HCT116 (cell line): ENCODE measurements around the gene PHACTR1. TPM values are rescaled to one million over a fixed set of nuclear protein-coding genes. Genes with fewer than 3 reads are reported as not detected.

Experiments
- ATAC-seq: fragments of 200-7000 bp; cut with Tn5 transposase; 2 replicates; pipeline ENCODE4 v1.9.1; 2020; ENCODE audit warnings: mild to moderate bottlenecking, moderate library complexity
- BruUV-seq: library from RNA; stranded (reverse); fragments of 400-500 nt; replicated peaks from 2 replicates; lab custom pipeline; 2021; lab: Mats Ljungman, UMichigan
- CTCF ChIA-PET: fragments of 300-600 bp; sonication (Branson Sonifier 250); formaldehyde crosslinking; loops from one replicate; lab custom pipeline; 2021; ENCODE audit warnings: antibody characterized with exemption; lab: Charles Lee
- POLR2A ChIA-PET: fragments of 300-600, 350-600 bp; sonication (Branson Sonifier 250); formaldehyde crosslinking; loops from one replicate; lab custom pipeline; 2021; ENCODE audit warnings: antibody characterized with exemption; lab: Charles Lee
- RAD21 ChIA-PET, 2 experiments: fragments of 300-600 bp; sonication (Branson Sonifier 250); formaldehyde crosslinking; loops; one replicate each; lab custom pipeline; 2023; ENCODE audit warnings: low total read pairs in 2 of 2; ENCODE audit not compliant: uncharacterized antibody in 2 of 2, unreplicated experiment in 2 of 2, low non-redundant PET in 1 of 2; lab: Charles Lee
- DNase-seq: peaks from one replicate; pipeline ENCODE4 v3.0.0-alpha.2; 2010; ENCODE audit warnings: low read depth, low spot score
- H2AFZ ChIP-seq: fragments of 200-600 bp; shearing (Covaris generic), sonication (generic); 2 replicates; pipeline ENCODE4 v1.6.1; 2017; ENCODE audit warnings: low read depth, mixed run types, mixed read lengths, antibody characterized with exemption, low read length; ENCODE audit not compliant: poor library complexity, severe bottlenecking
- H3K27ac ChIP-seq: 2 replicates; pipeline ENCODE4 v1.5.1; 2012; ENCODE audit warnings: low read depth, low read length
- H3K27me3 ChIP-seq: fragments of 200-600 bp; sonication (generic); 2 replicates; pipeline ENCODE4 v1.6.1; 2016; ENCODE audit warnings: mixed run types, low read length, mixed read lengths; ENCODE audit not compliant: insufficient read depth
- H3K36me3 ChIP-seq, 2 experiments: fragments of 200-500 bp in 1 of 2; fragments of 200-600 bp in 1 of 2; sonication (Bioruptor generic) in 1 of 2; sonication (generic) in 1 of 2; 2 replicates each; pipeline versions ENCODE4 v1.5.1 to v1.6.1; 2014 to 2016; ENCODE audit warnings: low read length in 2 of 2, inconsistent platforms in 1 of 2, mixed read lengths in 1 of 2, mixed run types in 1 of 2; ENCODE audit not compliant: insufficient read depth in 2 of 2, control insufficient read depth in 1 of 2
- H3K4me1 ChIP-seq, 2 experiments: fragments of 200-600 bp in 1 of 2; sonication (generic) in 1 of 2; 2 replicates each; pipeline versions ENCODE4 v1.5.1 to v1.6.1; 2012 to 2017; ENCODE audit warnings: low read length in 2 of 2, inconsistent platforms in 1 of 2, mild to moderate bottlenecking in 1 of 2, mixed read lengths in 1 of 2, mixed run types in 1 of 2, moderate library complexity in 1 of 2; ENCODE audit not compliant: insufficient read depth in 2 of 2, control insufficient read depth in 1 of 2
- H3K4me2 ChIP-seq: fragments of 200-600 bp; sonication (generic); 2 replicates; pipeline ENCODE4 v1.6.1; 2017; ENCODE audit warnings: mixed run types, low read length, mixed read lengths
- H3K4me3 ChIP-seq, 2 experiments: fragments of 200-600 bp in 1 of 2; sonication (generic) in 1 of 2; replicated peaks in 1 of 2; 2 replicates each; pipeline ENCODE4 v1.5.1; 2011 to 2016; ENCODE audit warnings: low read length in 2 of 2, control low read depth in 1 of 2, low read depth in 1 of 2, mild to moderate bottlenecking in 1 of 2, mixed read lengths in 1 of 2, mixed run types in 1 of 2
- H3K79me2 ChIP-seq: fragments of 200-600 bp; sonication (generic); 2 replicates; pipeline ENCODE4 v1.6.1; 2017; ENCODE audit warnings: mild to moderate bottlenecking, mixed run types, low read length, moderate library complexity, mixed read lengths; ENCODE audit not compliant: insufficient read depth
- H3K9ac ChIP-seq: fragments of 200-600 bp; sonication (generic); 2 replicates; pipeline ENCODE4 v1.6.1; 2016; ENCODE audit warnings: low read length, mixed read lengths
- H3K9me2 ChIP-seq: fragments of 200-600 bp; sonication (generic), shearing (Covaris generic); 2 replicates; pipeline ENCODE4 v1.6.1; 2017; ENCODE audit warnings: mixed run types, mild to moderate bottlenecking, moderate library complexity; ENCODE audit not compliant: insufficient read depth
- H3K9me3 ChIP-seq, 2 experiments: fragments of 200-500 bp in 1 of 2; fragments of 200-600 bp in 1 of 2; sonication (Bioruptor generic) in 1 of 2; sonication (generic) in 1 of 2; 2 replicates each; pipeline ENCODE4 v1.6.1; 2014 to 2017; ENCODE audit warnings: low read length in 2 of 2, mixed read lengths in 2 of 2, inconsistent platforms in 1 of 2, low read depth in 1 of 2, mild to moderate bottlenecking in 1 of 2, mixed run types in 1 of 2, moderate library complexity in 1 of 2; ENCODE audit not compliant: control insufficient read depth in 1 of 2, insufficient read depth in 1 of 2
- H4K20me1 ChIP-seq: fragments of 200-600 bp; sonication (generic), shearing (Covaris generic); 2 replicates; pipeline ENCODE4 v1.6.1; 2017; ENCODE audit warnings: mixed run types, mild to moderate bottlenecking, moderate library complexity; ENCODE audit not compliant: insufficient read depth
- EGR1 ChIP-seq: IDR thresholded peaks from 2 replicates; pipeline ENCODE4 v1.6.1; 2012; ENCODE audit warnings: low read depth
- EZH2phosphoT487 ChIP-seq: fragments of 200-600 bp; IDR thresholded peaks from 2 replicates; pipeline ENCODE4 v1.6.1; 2018; ENCODE audit warnings: antibody characterized with exemption, borderline replicate concordance
- JUND ChIP-seq: IDR thresholded peaks from 2 replicates; pipeline ENCODE4 v1.6.1; 2012
- YY1 ChIP-seq: IDR thresholded peaks from 2 replicates; pipeline ENCODE4 v1.6.1; 2011; ENCODE audit warnings: low read length, low read depth, moderate library complexity, mild to moderate bottlenecking; ENCODE audit not compliant: insufficient replicate concordance; ENCODE audit errors: extremely low read depth
- intact Hi-C: fragments of 100-400 bp; cut with micrococcal nuclease; formaldehyde crosslinking; loops from 2 replicates; pipeline ENCODE4 v1.10.0; 2022
- total RNA-seq: library from RNA; stranded (reverse); gene quantifications from one replicate; pipeline ENCODE4 v1.2.1, GENCODE V29; 2021; ENCODE audit not compliant: unreplicated experiment
- TF ChIP-seq, protein P1 (sequence below): IDR thresholded peaks from 2 replicates; pipeline ENCODE4 v1.6.1; 2011; ENCODE audit warnings: mild to moderate bottlenecking, low read length, moderate library complexity; ENCODE audit not compliant: insufficient replicate concordance; ENCODE audit errors: extremely low read depth
- TF ChIP-seq, protein P2 (sequence below): IDR thresholded peaks from 2 replicates; pipeline ENCODE4 v1.6.1; 2012

PHACTR1 gene
- total RNA-seq, 1 experiment from 2014 or later = 0.17 TPM

DNA sequence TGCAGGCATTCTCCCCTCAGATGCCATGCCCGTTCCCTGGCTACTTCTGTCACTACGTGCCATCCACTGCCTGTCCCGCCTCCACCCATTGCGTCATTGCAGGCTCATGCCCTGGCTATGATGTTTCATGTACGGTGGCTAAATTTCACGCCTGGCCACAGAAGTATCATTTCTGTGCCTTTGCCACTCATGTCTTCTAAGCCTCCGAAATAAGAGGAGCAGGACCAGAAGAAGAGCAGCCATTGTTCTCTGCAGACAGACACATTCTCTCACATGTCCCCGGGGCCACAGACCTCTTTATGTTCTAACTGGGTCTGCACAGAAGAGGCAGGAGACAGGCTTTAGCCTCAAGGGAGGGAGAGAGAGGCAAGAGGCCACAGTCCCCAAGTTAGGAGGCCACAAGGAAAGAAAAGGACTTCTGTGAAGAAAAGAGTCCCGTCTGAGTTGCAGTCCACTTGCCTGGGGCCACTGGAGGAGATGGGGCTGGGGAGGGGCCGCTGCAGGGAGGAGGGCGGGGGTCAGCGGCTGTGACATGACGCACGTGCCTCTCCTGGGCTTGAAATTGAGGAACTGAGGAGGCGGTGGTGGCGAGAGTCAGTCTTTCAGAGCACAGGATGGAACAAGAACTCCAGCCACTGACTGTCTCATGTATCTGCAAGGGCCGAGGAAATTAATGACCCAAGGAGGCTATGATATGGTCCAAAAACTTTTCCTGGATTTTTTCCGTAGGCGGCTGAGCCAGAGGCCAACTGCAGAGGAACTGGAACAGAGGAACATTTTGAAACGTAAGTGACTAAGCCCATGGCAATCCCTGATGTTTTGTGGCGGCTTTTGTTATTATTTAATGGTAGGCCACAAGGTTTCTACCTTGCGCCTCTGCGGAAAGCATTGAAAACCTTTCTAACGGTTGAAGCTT lies 555.8 kb downstream of the PHACTR1 start:
- DNase-seq = no peak
- ChIA-PET RAD21 (no interaction called here), POLR2A (no interaction called here), CTCF (no interaction called here)
- H4K20me1 ChIP-seq = no peaks in the 10 kb centered on the region
- H3K36me3 ChIP-seq = no peaks in the 10 kb centered on the region
- H3K4me1 ChIP-seq = no peaks in the 10 kb centered on the region
- no peaks in the 10 kb centered on the region for H3K9me3 ChIP-seq
- H3K9me2 ChIP-seq = no peaks in the 10 kb centered on the region
- H3K9ac ChIP-seq = no peak overlapping the region
- no peaks in the 10 kb centered on the region for H3K27me3 ChIP-seq
- no peak for ATAC-seq
- no peaks in the 10 kb centered on the region for H3K79me2 ChIP-seq
- H3K27ac ChIP-seq = no peak overlapping the region
- intact Hi-C loops = no loop called here
- H3K4me3 ChIP-seq = no peak overlapping the region
- no peak overlapping the region for H3K4me2 ChIP-seq
- BruUV-seq = no TSS peak
- TF ChIP-seq, protein P1, sequence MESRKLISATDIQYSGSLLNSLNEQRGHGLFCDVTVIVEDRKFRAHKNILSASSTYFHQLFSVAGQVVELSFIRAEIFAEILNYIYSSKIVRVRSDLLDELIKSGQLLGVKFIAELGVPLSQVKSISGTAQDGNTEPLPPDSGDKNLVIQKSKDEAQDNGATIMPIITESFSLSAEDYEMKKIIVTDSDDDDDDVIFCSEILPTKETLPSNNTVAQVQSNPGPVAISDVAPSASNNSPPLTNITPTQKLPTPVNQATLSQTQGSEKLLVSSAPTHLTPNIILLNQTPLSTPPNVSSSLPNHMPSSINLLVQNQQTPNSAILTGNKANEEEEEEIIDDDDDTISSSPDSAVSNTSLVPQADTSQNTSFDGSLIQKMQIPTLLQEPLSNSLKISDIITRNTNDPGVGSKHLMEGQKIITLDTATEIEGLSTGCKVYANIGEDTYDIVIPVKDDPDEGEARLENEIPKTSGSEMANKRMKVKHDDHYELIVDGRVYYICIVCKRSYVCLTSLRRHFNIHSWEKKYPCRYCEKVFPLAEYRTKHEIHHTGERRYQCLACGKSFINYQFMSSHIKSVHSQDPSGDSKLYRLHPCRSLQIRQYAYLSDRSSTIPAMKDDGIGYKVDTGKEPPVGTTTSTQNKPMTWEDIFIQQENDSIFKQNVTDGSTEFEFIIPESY = no peak
- TF ChIP-seq YY1 (no peak), JUND (no peak), EGR1 (no peak), EZH2phosphoT487 (no peak)
- TF ChIP-seq, protein P2, sequence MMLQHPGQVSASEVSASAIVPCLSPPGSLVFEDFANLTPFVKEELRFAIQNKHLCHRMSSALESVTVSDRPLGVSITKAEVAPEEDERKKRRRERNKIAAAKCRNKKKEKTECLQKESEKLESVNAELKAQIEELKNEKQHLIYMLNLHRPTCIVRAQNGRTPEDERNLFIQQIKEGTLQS = no peak
- no peak overlapping the region for H2AFZ ChIP-seq
